DOHH2 (cell line): ENCODE results near the gene SMARCC1.

Source experiments
- H3F3A ChIP-seq: fragments of 200-600 bp; sonication (generic), shearing (Covaris generic); 2 replicates; pipeline ENCODE4 v1.6.0; 2016; ENCODE audit warnings: antibody characterized with exemption, mild to moderate bottlenecking; ENCODE audit not compliant: control insufficient read depth, insufficient read depth
- H3K27ac ChIP-seq: fragments of 200-600 bp; sonication (generic); 2 replicates; pipeline ENCODE4 v1.5.1; 2014; ENCODE audit warnings: low read depth, mild to moderate bottlenecking, low read length, moderate library complexity
- H3K27me3 ChIP-seq: fragments of 200-600 bp; sonication (generic); 2 replicates; pipeline ENCODE4 v1.6.1; 2014; ENCODE audit warnings: mild to moderate bottlenecking, low read length, mixed read lengths; ENCODE audit not compliant: control insufficient read depth
- H3K36me3 ChIP-seq: fragments of 200-600 bp; sonication (generic); 2 replicates; pipeline ENCODE4 v1.6.1; 2014; ENCODE audit warnings: mild to moderate bottlenecking, low read length, moderate library complexity, mixed read lengths; ENCODE audit not compliant: control insufficient read depth
- H3K4me1 ChIP-seq: fragments of 200-600 bp; sonication (generic); 2 replicates; pipeline ENCODE4 v1.6.1; 2014; ENCODE audit warnings: mild to moderate bottlenecking, low read length, mixed read lengths; ENCODE audit not compliant: control insufficient read depth
- H3K4me2 ChIP-seq: fragments of 200-600 bp; sonication (generic); 2 replicates; pipeline ENCODE4 v1.6.0; 2014; ENCODE audit warnings: mild to moderate bottlenecking, low read length, moderate library complexity
- H3K4me3 ChIP-seq: fragments of 200-600 bp; sonication (generic); 2 replicates; pipeline ENCODE4 v1.5.1; 2014; ENCODE audit warnings: mild to moderate bottlenecking, low read length, mixed read lengths
- H3K79me2 ChIP-seq: fragments of 200-600 bp; sonication (generic); 2 replicates; pipeline ENCODE4 v1.6.1; 2014; ENCODE audit warnings: mild to moderate bottlenecking, low read length, mixed read lengths; ENCODE audit not compliant: control insufficient read depth
- H3K9me2 ChIP-seq: fragments of 200-600 bp; sonication (generic); replicated peaks from 2 replicates; pipeline ENCODE4 v1.6.1; 2014; ENCODE audit warnings: mild to moderate bottlenecking, low read length, mixed read lengths; ENCODE audit not compliant: control insufficient read depth
- H3K9me3 ChIP-seq: fragments of 200-600 bp; sonication (generic); 2 replicates; pipeline ENCODE4 v1.6.1; 2014; ENCODE audit warnings: antibody characterized with exemption, low read length, mixed read lengths; ENCODE audit not compliant: control insufficient read depth, insufficient read depth
- H4K20me1 ChIP-seq: fragments of 200-600 bp; sonication (generic); 2 replicates; pipeline ENCODE4 v1.6.0; 2014; ENCODE audit warnings: low read depth, mild to moderate bottlenecking, antibody characterized with exemption, low read length, moderate library complexity; ENCODE audit not compliant: control insufficient read depth, insufficient read depth
- CTCF ChIP-seq: fragments of 200-600 bp; sonication (generic); IDR thresholded peaks from one replicate; pipeline ENCODE4 v1.5.1; 2014; ENCODE audit warnings: antibody characterized with exemption, mild to moderate bottlenecking, low read depth, low read length; ENCODE audit not compliant: poor library complexity, severe bottlenecking
- EZH2phosphoT487 ChIP-seq: fragments of 200-600 bp; sonication (generic); IDR thresholded peaks from 2 replicates; pipeline ENCODE4 v1.6.1; 2017; ENCODE audit warnings: borderline replicate concordance, mild to moderate bottlenecking, antibody characterized with exemption, low read length, moderate library complexity, mixed read lengths

Gene SMARCC1

GRCh38 chr3:47540281-47540680 is 241.4 kb downstream of the SMARCC1 start:
- Histone ChIP-seq H3K9me2 (no peaks in the 10 kb centered on the region), H3K4me1 (no peaks in the 10 kb centered on the region), H3K27ac (no peak overlapping the region), H3K79me2 (no peaks in the 10 kb centered on the region), H3K4me3 (no peak overlapping the region), H3K36me3 (no peaks in the 10 kb centered on the region), H3K27me3 (peaks cover 13% of the 10 kb centered on the region), H3F3A (no peaks in the 10 kb centered on the region), H3K9me3 (no peaks in the 10 kb centered on the region), H3K4me2 (no peak overlapping the region), H4K20me1 (no peaks in the 10 kb centered on the region)
- TF ChIP-seq CTCF (no peak), EZH2phosphoT487 (no peak)

GRCh38 chr3:47536967-47537366 is 244.7 kb downstream of the SMARCC1 start:
- Histone ChIP-seq H3K27me3 (peaks cover 13% of the 10 kb centered on the region), H3K27ac (no peak overlapping the region), H4K20me1 (no peaks in the 10 kb centered on the region), H3F3A (no peaks in the 10 kb centered on the region), H3K4me3 (no peak overlapping the region), H3K9me3 (no peaks in the 10 kb centered on the region), H3K36me3 (no peaks in the 10 kb centered on the region), H3K79me2 (no peaks in the 10 kb centered on the region), H3K4me2 (no peak overlapping the region), H3K4me1 (no peaks in the 10 kb centered on the region), H3K9me2 (no peaks in the 10 kb centered on the region)
- TF ChIP-seq EZH2phosphoT487 (no peak), CTCF (no peak)

GRCh38 chr3:47536221-47536891 is 245.3 kb downstream of the SMARCC1 start:
- no peaks in the 10 kb centered on the region for H3K9me3 ChIP-seq
- H3K27me3 ChIP-seq: peaks cover 9% of the 10 kb centered on the region
- H3K36me3 ChIP-seq: no peaks in the 10 kb centered on the region
- H4K20me1 ChIP-seq: no peaks in the 10 kb centered on the region
- TF ChIP-seq EZH2phosphoT487: no peak
- no peak for TF ChIP-seq CTCF
- H3F3A ChIP-seq: no peaks in the 10 kb centered on the region
- no peaks in the 10 kb centered on the region for H3K4me1 ChIP-seq
- H3K4me2 ChIP-seq: no peak overlapping the region
- no peak overlapping the region for H3K4me3 ChIP-seq
- no peak overlapping the region for H3K27ac ChIP-seq
- H3K79me2 ChIP-seq: no peaks in the 10 kb centered on the region
- no peaks in the 10 kb centered on the region for H3K9me2 ChIP-seq
